Measurements from ENCODE around the gene CIB2.

DNA sequence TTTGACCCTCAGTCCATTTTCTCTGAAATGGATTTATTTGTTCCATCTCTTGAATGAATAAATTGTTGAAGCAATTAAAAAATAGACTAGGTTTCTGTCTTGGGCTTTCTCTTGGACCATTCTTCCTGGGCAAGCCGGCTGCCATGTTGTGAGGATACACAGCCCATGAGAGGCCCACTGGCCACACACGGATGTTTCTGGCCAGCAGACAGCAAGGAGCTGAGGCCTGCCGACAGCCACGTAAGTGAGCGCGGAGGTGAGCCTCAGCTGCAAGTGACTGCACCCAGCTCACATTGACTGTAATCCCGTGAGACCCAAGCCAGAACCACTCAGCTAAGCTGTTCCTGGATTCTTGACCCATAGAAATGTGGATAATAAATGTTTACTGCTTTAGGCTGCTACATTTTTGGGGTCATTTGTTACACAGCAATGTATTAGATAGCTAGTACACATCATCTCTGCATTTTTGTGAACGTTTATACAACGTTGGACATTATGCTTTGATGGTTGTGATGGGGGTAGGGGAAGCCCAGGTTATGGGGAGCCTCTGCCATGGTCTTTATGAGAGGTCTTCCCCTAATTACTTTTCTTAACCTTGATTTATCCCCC, 40.7 kb upstream of the CIB2 start:
- TF ChIP-seq, protein P1, sequence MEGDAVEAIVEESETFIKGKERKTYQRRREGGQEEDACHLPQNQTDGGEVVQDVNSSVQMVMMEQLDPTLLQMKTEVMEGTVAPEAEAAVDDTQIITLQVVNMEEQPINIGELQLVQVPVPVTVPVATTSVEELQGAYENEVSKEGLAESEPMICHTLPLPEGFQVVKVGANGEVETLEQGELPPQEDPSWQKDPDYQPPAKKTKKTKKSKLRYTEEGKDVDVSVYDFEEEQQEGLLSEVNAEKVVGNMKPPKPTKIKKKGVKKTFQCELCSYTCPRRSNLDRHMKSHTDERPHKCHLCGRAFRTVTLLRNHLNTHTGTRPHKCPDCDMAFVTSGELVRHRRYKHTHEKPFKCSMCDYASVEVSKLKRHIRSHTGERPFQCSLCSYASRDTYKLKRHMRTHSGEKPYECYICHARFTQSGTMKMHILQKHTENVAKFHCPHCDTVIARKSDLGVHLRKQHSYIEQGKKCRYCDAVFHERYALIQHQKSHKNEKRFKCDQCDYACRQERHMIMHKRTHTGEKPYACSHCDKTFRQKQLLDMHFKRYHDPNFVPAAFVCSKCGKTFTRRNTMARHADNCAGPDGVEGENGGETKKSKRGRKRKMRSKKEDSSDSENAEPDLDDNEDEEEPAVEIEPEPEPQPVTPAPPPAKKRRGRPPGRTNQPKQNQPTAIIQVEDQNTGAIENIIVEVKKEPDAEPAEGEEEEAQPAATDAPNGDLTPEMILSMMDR (IDR thresholded peaks at IDR 0.05; ENCODE audit: low read depth, low read length, poor library complexity, severe bottlenecking) = no peak
- TF ChIP-seq EZH2phosphoT487 (IDR thresholded peaks at IDR 0.05; ENCODE audit: borderline replicate concordance, low read length) = no peak

Measured in DOHH2 (cell line).